ENCODE measurements around the gene NPR2. TPM values are rescaled to one million over a fixed set of nuclear protein-coding genes. Genes with fewer than 3 reads are reported as not detected.

Gene NPR2
- total RNA-seq, 1 donor from 2014 or later: 20.6 TPM

DNA sequence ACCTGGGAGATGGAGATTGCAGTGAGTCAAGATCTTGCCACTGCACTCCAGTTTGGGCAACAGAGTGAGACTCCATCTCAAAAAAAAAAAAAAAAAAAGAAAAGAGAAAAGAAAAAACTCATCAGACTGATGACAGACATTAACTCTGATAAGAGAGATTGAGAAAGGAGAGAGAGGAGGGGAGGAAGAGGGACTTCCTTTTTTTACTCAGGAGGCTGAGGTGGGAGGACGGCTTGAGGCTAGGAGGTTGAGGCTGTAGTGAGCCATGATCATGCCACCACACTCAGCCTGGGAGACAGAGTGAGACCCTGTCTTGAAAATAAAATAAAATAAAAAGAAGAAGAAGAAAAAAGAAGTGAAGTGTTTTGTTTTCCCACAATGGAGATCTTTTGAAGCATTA is 27.6 kb upstream of the NPR2 start:
- no peaks in the 10 kb centered on the region for H3K27me3 ChIP-seq (ENCODE audit: low read depth)
- ATAC-seq: no peak
- TF ChIP-seq, protein P1, sequence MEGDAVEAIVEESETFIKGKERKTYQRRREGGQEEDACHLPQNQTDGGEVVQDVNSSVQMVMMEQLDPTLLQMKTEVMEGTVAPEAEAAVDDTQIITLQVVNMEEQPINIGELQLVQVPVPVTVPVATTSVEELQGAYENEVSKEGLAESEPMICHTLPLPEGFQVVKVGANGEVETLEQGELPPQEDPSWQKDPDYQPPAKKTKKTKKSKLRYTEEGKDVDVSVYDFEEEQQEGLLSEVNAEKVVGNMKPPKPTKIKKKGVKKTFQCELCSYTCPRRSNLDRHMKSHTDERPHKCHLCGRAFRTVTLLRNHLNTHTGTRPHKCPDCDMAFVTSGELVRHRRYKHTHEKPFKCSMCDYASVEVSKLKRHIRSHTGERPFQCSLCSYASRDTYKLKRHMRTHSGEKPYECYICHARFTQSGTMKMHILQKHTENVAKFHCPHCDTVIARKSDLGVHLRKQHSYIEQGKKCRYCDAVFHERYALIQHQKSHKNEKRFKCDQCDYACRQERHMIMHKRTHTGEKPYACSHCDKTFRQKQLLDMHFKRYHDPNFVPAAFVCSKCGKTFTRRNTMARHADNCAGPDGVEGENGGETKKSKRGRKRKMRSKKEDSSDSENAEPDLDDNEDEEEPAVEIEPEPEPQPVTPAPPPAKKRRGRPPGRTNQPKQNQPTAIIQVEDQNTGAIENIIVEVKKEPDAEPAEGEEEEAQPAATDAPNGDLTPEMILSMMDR (IDR thresholded peaks at IDR 0.05): no peak

DNA sequence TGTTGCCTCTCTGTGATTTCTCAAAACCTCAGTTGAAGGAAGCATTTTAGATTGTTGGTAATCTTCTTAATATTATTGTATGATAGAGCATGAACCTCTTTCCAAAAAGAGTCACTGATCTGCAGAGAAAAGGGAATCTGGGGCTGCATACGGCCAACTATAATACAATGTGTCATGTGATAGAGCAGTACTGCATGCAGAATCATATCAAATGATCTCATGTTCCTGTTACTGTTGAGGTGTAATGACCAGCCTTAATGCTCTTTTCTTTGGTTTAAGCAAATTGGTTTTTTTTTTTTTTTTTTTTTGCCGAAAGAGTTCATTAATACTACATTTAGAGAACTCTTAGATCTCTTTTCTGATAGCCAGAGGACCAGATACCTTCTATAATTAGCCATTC is 24.4 kb upstream of the NPR2 start:
- intact Hi-C loops (cut with DNase I): no loop called here
- Histone ChIP-seq H3K27me3 (ENCODE audit: low read depth) (no peaks in the 10 kb centered on the region), H3K9me3 (no peaks in the 10 kb centered on the region), H3K4me3 (no peak overlapping the region), H3K4me1 (peaks cover 23% of the 10 kb centered on the region), H3K27ac (no peak overlapping the region), H3K36me3 (no peaks in the 10 kb centered on the region)
- TF ChIP-seq, protein P1 (IDR thresholded peaks at IDR 0.05): no peak
- DNase-seq (no peak), ATAC-seq (no peak)

More for the DNA sequence above, 27.6 kb upstream of the NPR2 start:
- Histone ChIP-seq H3K9me3 (no peaks in the 10 kb centered on the region), H3K27ac (no peak overlapping the region), H3K4me1 (peaks cover 13% of the 10 kb centered on the region), H3K36me3 (no peaks in the 10 kb centered on the region), H3K4me3 (no peak overlapping the region)
- intact Hi-C loops (cut with DNase I): no loop called here
- no peak for DNase-seq

DNA sequence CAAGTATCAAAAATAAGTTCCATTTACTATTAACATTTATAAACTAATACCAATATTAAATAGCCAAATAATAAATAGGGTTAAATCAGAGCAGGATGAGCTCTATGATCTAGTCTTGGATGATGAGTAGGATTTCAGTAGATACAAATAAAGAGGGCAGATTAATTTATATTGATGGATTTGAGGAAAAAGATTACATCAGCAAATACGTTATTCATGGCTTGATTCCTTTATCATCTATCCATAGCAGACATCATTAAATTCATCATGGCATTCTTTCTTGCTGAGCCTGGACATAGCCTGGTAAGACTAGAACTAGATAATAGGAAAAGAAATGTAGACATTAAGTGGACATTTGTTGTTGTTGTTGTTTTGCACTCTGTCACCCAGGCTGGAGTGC is 23.9 kb upstream of the NPR2 start:
- no peaks in the 10 kb centered on the region for H3K27me3 ChIP-seq (ENCODE audit: low read depth)
- intact Hi-C loops (cut with DNase I): no loop called here
- H3K9me3 ChIP-seq: no peaks in the 10 kb centered on the region
- no peaks in the 10 kb centered on the region for H3K36me3 ChIP-seq
- TF ChIP-seq, protein P1 (IDR thresholded peaks at IDR 0.05): no peak
- no peak for DNase-seq
- peaks cover 27% of the 10 kb centered on the region for H3K4me1 ChIP-seq
- no peak overlapping the region for H3K4me3 ChIP-seq
- H3K27ac ChIP-seq: no peak overlapping the region
- no peak for ATAC-seq

DNA sequence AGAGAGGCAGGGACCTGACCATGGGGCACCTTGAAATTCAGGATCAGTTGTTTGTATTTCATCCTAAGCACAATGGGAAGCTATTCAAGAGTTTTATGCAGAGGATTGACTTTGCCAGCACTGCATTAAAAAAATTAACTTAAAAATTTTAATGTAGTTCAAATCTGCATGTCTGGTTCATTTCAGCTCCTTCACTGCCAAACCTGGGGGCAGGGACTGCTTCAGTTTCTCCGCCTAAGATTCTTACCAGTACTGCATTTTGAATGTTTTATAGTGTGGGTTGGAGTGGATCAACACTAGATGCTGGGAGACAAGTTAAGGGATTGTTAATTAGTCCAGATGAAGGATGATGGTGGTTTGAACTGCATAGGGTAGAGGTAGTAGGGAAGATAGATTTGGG is 21.6 kb upstream of the NPR2 start:
- ATAC-seq (no peak), DNase-seq (no peak)
- no peaks in the 10 kb centered on the region for H3K9me3 ChIP-seq
- intact Hi-C loops (cut with DNase I): no loop called here
- H3K27me3 ChIP-seq (ENCODE audit: low read depth): no peaks in the 10 kb centered on the region
- H3K4me1 ChIP-seq: peaks cover 27% of the 10 kb centered on the region
- no peaks in the 10 kb centered on the region for H3K36me3 ChIP-seq
- no peak overlapping the region for H3K27ac ChIP-seq
- TF ChIP-seq, protein P1 (IDR thresholded peaks at IDR 0.05): no peak
- no peak overlapping the region for H3K4me3 ChIP-seq

DNA sequence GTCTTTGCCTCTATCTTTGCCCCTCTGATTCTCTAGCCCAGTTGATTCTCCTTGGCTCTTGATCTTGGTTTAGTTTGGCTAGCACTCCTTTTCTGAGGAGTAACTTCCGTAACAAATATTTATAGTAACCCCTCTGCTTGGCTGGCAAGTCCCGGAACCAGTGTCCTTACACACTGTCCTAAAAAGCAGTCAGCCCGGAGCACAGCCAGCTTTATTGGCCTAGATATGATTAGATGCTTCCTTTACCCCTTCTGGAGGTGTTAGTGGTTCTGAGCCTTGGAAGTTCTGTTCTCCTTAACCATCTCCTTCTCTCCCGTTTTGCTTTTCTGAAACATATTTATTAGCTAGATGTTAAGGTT is 20.3 kb upstream of the NPR2 start:
- intact Hi-C loops (cut with DNase I): no loop called here
- DNase-seq (no peak), ATAC-seq (peak; percentile 73 to 74)
- peaks cover 38% of the 10 kb centered on the region for H3K4me1 ChIP-seq
- no peaks in the 10 kb centered on the region for H3K9me3 ChIP-seq
- H3K36me3 ChIP-seq: no peaks in the 10 kb centered on the region
- H3K4me3 ChIP-seq: no peak overlapping the region
- H3K27ac ChIP-seq: peak overlapping the region; percentile 63
- H3K27me3 ChIP-seq (ENCODE audit: low read depth): no peaks in the 10 kb centered on the region
- TF ChIP-seq, protein P1 (IDR thresholded peaks at IDR 0.05): no peak

DNA sequence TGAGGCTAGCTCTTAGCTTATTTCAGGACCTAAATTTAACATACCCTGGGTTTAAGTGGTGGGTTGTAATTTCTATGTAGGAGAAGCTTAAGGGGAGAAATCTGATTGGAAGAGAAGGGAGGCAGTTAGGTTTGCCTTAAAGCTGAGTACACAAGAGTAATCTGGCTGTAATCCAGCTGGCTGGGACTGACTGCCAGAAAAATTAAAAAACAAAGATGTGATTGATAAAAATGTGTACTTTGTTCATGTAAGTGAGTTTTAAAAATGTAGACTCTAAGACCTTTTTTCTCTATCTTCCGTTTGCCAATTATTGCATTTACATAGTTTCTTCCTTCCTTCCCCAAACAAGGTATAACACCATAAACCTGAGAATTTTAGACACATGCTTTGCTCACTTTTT is 19.9 kb upstream of the NPR2 start:
- Histone ChIP-seq H3K4me1 (peaks cover 39% of the 10 kb centered on the region), H3K4me3 (no peak overlapping the region), H3K27ac (peak overlapping the region; percentile 63), H3K36me3 (no peaks in the 10 kb centered on the region), H3K9me3 (no peaks in the 10 kb centered on the region), H3K27me3 (ENCODE audit: low read depth) (no peaks in the 10 kb centered on the region)
- ATAC-seq: peak in 1 of 2 donors; percentile 37
- DNase-seq: no peak
- intact Hi-C loops (cut with DNase I): no loop called here
- TF ChIP-seq, protein P1 (IDR thresholded peaks at IDR 0.05): no peak

Measured in lower lobe of right lung (tissue), 2 donors.